SJCRH30 (cell line): ENCODE measurements around the gene SHFL. TPM values are rescaled to one million over a fixed set of nuclear protein-coding genes. Genes with fewer than 3 reads are reported as not detected.

ENCODE experiments used
- DNase-seq, 2 experiments: peaks; one replicate each; pipeline ENCODE4 v3.0.0-alpha.2; 2015 to 2020
- H3K27ac ChIP-seq: fragments of 250-450 bp; sonication (Bioruptor Pico); 2 replicates; pipeline ENCODE4 v1.5.1; 2020; ENCODE audit warnings: mild to moderate bottlenecking, moderate library complexity
- H3K27me3 ChIP-seq: fragments of 250-450 bp; sonication (Bioruptor Pico); 2 replicates; pipeline ENCODE4 v1.5.1; 2020; ENCODE audit warnings: mild to moderate bottlenecking, moderate library complexity
- H3K36me3 ChIP-seq: fragments of 250-450 bp; sonication (Bioruptor Pico); 2 replicates; pipeline ENCODE4 v1.5.1; 2020; ENCODE audit warnings: mild to moderate bottlenecking, moderate library complexity
- H3K4me1 ChIP-seq: fragments of 250-450 bp; sonication (Bioruptor Pico); 2 replicates; pipeline ENCODE4 v1.5.1; 2020; ENCODE audit warnings: mild to moderate bottlenecking, moderate library complexity
- H3K4me3 ChIP-seq: fragments of 250-450 bp; sonication (Bioruptor Pico); 2 replicates; pipeline ENCODE4 v1.5.1; 2020; ENCODE audit warnings: mild to moderate bottlenecking, moderate library complexity
- H3K9me3 ChIP-seq: fragments of 250-450 bp; sonication (Bioruptor Pico); replicated peaks from 2 replicates; pipeline ENCODE4 v1.5.1; 2020; ENCODE audit warnings: mild to moderate bottlenecking, moderate library complexity
- total RNA-seq: library from RNA; depleted of rRNA; stranded (reverse); fragments of >200 nt; shearing (Covaris generic); gene quantifications from 2 replicates; pipeline ENCODE4 v1.2.3, GENCODE V29; 2014

SHFL gene
- total RNA-seq, 1 experiment from 2014 or later, result not detected

DNA sequence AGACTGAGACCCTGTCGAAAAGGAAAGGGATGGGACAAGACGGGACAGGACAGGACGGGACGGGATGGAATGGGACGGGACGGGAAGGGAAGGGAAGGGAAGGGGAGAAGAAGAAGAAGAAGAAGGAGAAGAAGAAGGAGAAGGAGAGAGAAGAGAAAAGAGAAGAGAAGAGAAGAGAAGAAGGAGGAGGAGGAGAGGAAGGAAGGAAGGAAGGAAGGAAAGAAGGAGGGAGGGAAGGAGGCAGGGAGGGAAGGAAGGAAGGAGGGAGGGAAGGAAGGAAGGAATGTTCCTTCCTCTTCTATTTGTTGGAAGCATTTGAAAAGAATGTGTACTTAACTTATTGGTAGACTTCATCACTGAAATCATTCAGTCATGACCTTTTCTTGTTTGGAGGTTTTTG, 9.6 kb upstream of the SHFL start:
- Histone ChIP-seq H3K4me1 (no peaks in the 10 kb centered on the region), H3K27me3 (no peaks in the 10 kb centered on the region), H3K4me3 (no peak overlapping the region), H3K9me3 (no peaks in the 10 kb centered on the region), H3K27ac (no peak overlapping the region), H3K36me3 (no peaks in the 10 kb centered on the region)
- no peak for DNase-seq

DNA sequence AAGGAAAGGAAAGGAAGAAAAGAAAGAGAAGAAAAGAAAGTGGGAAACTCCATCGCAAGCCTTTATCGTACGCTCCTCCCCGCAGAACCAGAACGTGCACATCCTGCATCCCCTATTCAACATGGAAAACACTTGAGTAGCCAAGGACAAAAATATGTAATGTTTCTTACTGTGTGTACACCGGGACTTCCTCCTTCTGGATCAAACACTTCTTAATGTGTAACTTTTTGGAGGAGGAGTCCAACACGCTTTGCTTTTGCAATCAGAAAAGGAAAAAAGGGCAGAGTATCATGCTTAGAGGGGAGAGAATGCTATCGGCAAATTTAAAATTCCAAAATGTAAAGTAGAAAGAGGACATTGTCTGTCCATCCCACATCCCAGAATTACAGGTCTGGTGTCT, 7.8 kb upstream of the SHFL start:
- Histone ChIP-seq H3K9me3 (no peaks in the 10 kb centered on the region), H3K4me1 (no peaks in the 10 kb centered on the region), H3K4me3 (no peak overlapping the region), H3K36me3 (no peaks in the 10 kb centered on the region), H3K27ac (no peak overlapping the region), H3K27me3 (no peaks in the 10 kb centered on the region)
- no peak for DNase-seq

DNA sequence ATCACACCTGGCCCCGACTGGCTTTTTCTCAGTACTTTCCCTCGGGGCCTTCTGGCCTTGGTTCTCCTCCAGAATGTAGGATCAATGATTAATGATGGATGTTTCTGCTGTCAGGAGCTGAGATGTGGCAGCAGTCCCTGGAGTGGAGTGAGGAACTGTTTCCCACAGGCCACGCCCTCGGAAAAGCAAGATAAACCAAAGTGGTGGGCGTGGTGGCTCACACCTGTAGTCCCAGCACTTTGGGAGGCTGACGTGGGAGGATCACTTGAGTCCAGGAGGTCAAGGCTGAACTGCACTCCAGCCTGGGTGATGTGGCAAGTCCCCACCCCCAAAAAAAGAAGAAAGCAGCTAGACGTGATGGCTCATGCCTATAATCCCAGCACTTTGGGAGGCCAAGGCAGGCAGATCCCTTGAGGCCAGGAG, 7.1 kb upstream of the SHFL start:
- no peak overlapping the region for H3K4me3 ChIP-seq
- DNase-seq, result no peak
- H3K27ac ChIP-seq, result no peak overlapping the region
- no peaks in the 10 kb centered on the region for H3K27me3 ChIP-seq
- no peaks in the 10 kb centered on the region for H3K9me3 ChIP-seq
- no peaks in the 10 kb centered on the region for H3K36me3 ChIP-seq
- no peaks in the 10 kb centered on the region for H3K4me1 ChIP-seq

DNA sequence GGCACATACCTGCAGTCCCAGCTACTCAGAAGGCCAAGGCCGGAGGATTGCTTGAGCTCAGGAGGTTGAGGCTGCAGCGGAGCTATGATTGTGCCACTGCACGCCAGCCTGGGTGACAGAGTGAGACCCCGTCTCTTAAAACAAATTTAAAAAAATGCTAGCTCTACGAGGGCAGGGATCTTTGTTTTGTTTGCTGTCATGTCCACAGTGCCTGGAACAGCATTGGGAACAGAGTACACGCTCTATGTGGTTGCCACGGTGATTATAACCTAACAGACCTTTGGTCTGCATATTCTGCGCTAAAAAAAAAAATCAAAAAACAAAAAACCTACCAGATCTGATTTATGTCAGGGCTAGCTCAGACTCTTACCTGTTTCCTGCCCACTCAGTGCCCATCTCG, 2.2 kb upstream of the SHFL start:
- no peak for DNase-seq
- Histone ChIP-seq H3K36me3 (no peaks in the 10 kb centered on the region), H3K27ac (no peak overlapping the region), H3K4me3 (no peak overlapping the region), H3K27me3 (no peaks in the 10 kb centered on the region), H3K9me3 (no peaks in the 10 kb centered on the region), H3K4me1 (no peaks in the 10 kb centered on the region)

DNA sequence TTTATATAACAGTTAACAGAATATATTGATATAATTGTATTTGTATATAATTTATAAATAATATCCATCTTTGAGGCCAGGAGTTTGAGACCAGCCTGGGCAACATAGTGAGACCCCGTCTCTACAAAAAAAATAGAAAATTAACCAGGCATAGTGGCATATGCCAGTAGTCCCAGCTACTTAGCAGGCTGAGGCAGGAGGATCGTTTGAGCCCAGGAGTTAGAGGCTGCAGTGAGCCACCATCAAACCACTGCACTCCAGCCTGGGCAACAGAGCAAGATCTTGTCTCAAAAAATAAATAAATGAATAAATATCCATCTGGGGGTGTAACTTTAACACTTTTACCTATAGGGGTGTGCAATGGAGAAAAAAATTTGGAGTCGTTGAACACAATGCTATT, 1.3 kb upstream of the SHFL start:
- no peaks in the 10 kb centered on the region for H3K9me3 ChIP-seq
- no peaks in the 10 kb centered on the region for H3K4me1 ChIP-seq
- no peak for DNase-seq
- no peak overlapping the region for H3K27ac ChIP-seq
- H3K4me3 ChIP-seq, result no peak overlapping the region
- no peaks in the 10 kb centered on the region for H3K36me3 ChIP-seq
- no peaks in the 10 kb centered on the region for H3K27me3 ChIP-seq

DNA sequence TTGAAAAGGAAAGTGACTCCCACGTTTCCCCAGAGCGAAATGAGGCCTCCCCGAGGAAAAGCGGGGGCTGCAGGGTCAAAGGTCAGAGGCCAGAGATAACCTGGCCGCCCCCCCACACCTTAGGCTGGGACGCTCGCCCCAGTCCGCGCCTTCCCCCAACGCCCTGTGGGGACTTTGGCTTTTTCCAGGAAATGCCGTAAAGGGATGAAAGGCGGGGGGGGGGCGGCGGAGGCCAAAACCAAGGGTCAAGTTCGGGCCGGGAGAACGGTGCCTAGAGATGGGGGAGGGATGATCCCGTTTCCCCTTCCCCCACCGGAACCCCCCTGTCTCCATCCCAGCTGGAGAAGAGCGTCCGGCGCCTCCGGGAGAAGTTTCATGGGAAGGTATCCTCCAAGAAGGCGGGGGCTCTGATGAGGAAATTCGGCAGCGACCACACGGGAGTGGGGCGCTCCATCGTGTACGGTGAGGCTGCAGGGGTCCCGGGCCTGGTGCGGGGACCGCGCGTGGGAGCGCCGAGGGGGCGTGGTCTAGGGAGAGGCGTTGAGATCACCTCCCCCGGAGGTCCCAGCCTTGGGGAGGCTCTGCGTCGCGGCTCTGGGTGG, 575 bp downstream of the SHFL start:
- Histone ChIP-seq H3K27ac (no peak overlapping the region), H3K36me3 (no peaks in the 10 kb centered on the region), H3K4me3 (no peak overlapping the region), H3K27me3 (no peaks in the 10 kb centered on the region), H3K4me1 (no peaks in the 10 kb centered on the region), H3K9me3 (no peaks in the 10 kb centered on the region)
- no peak for DNase-seq

DNA sequence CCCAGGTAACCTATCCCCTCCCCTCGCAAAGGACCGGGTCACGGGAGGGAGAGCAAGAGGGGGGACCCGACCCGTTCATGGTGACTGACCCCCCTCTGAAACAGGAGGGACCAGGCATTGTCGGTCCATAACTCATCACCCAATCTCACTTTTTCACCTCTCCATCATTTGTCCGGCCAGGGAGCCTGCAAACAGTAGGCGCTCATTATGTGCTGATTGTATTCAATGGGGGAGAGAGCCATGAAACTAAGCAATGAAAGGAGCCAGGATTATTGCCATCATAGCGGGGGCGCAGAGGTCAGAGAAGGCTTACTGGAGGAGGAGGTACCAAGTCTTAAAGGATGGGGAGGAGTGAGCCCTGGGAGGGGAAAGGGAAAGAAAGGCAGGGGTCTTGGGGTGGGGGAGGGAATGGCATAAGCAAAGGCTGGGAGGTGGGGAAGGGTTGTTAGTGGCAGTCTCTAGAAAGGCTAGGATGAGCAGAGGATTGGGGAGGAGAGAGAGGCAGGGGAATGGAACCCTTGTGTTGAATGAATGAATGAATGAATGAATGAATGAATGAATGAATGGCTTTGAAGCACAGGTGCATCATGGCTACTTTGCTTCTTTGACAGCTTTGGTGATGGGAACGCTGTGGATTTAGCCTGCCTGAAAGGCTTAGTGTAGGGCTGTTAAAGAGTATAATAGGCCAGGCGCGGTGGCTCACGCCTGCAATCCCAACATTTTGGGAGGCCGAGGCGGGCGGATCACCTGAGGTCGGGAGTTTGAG, 1.4 kb downstream of the SHFL start:
- H3K27ac ChIP-seq, result no peak overlapping the region
- H3K36me3 ChIP-seq, result no peaks in the 10 kb centered on the region
- no peak overlapping the region for H3K4me3 ChIP-seq

DNA sequence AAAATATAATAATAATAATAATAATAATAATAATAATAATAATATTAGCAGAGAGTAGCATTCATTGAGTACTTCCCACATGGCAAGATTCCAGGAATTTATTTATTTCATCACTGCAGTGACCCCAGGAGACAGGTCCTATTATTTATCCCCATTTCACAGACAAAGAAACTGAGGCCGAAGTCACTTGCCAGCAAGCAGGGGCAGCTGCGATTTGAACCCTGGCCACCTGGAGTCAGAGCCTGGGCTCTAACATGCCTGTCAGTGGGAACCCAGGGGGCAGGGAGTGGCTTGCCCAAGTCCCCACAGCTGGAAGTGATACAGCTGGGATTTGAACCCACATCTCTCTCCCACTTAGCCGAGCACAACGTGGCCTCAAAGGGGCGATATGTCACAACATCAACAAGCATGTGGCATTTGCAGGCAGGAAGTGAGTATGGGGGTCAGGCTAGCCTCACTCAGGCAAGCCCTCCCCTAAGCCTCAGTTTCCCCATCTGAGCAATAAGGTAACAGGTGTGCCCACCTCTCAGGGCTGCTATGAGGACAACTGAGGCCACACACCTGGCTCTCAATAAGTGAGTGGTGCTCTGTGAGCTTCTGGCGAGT, 2.9 kb downstream of the SHFL start:
- Histone ChIP-seq H3K27ac (no peak overlapping the region), H3K9me3 (no peaks in the 10 kb centered on the region), H3K4me1 (no peaks in the 10 kb centered on the region), H3K36me3 (no peaks in the 10 kb centered on the region), H3K4me3 (no peak overlapping the region), H3K27me3 (no peaks in the 10 kb centered on the region)
- DNase-seq, result no peak

More for the DNA sequence above, 1.4 kb downstream of the SHFL start:
- Histone ChIP-seq H3K4me1 (no peaks in the 10 kb centered on the region), H3K9me3 (no peaks in the 10 kb centered on the region), H3K27me3 (no peaks in the 10 kb centered on the region)
- DNase-seq, result no peak

DNA sequence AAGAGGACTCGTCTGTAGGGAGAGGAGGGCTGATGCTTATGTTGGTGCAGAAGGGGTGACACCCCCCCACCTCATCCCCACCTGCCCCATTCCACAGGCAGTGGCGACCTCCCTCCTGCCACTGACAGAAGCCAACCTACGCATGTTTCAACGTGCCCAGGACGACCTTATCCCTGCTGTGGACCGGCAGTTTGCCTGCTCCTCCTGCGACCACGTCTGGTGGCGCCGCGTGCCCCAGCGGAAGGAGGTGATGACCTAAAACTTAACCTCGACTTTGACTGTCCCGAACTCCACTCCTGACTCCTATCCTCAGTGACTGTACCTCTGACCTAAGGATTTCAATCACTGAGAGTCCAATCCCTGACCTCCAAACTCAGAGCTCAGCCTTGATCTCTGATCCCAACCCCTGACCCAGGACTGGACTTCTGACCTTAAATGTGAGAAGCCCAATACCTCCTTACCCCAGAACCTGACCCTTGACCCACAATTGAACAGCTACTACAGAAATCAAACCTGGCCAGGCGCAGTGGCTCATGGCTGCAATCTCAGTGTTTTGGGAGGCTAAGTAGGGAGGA, 3.8 kb downstream of the SHFL start:
- H3K27me3 ChIP-seq, result no peaks in the 10 kb centered on the region
- H3K4me3 ChIP-seq, result no peak overlapping the region
- no peaks in the 10 kb centered on the region for H3K4me1 ChIP-seq
- no peaks in the 10 kb centered on the region for H3K36me3 ChIP-seq
- H3K9me3 ChIP-seq, result no peaks in the 10 kb centered on the region
- H3K27ac ChIP-seq, result no peak overlapping the region
- DNase-seq, result no peak

DNA sequence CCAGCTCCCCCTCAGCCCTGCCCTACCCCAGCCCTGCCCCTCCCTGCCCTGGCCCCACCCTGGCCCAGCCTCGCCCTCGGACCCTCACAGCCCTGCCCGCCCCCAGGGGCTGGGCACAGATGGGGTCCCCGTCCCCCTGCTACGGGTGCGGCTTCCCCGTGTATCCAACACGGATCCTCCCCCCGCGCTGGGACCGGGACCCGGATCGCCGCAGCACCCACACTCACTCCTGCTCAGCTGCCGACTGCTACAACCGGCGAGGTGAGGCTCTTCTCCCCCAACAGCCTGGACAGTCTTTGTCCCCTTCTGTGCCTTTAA, 5.2 kb downstream of the SHFL start:
- no peak overlapping the region for H3K4me3 ChIP-seq
- no peaks in the 10 kb centered on the region for H3K36me3 ChIP-seq
- H3K9me3 ChIP-seq, result no peaks in the 10 kb centered on the region
- no peak for DNase-seq
- no peaks in the 10 kb centered on the region for H3K27me3 ChIP-seq
- no peaks in the 10 kb centered on the region for H3K4me1 ChIP-seq
- no peak overlapping the region for H3K27ac ChIP-seq

DNA sequence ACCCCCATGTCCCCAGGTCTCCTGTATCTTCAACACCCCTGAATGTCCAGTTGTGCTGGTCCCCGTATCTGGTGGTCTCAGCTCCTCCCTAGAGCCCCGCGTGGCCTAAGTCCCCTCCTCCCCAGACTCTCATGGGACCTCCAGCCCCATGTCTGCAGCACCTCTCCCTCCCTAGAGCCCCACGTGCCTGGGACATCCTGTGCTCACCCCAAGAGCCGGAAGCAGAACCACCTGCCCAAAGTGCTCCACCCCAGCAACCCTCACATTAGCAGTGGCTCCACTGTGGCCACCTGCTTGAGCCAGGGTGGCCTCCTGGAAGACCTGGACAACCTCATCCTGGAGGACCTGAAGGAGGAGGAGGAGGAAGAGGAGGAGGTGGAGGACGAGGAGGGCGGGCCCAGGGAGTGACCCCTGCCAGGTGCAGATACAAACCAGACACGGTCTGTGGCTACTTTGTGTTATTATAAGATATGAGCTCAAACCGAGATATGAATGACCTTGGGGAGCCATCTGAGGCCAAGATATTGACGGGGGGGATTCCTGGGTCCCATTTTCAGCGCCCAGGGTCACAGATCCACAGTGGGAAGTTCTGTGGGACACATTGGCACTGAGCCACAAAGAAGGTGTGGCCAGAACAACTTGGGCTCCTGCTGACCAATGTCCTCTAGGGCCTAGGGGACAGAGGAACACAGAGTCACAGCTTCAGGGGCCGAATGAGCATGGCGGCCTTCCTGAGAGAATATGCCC, 6.0 kb downstream of the SHFL start:
- Histone ChIP-seq H3K4me3 (no peak overlapping the region), H3K36me3 (no peaks in the 10 kb centered on the region), H3K27ac (no peak overlapping the region), H3K4me1 (no peaks in the 10 kb centered on the region), H3K27me3 (no peaks in the 10 kb centered on the region), H3K9me3 (no peaks in the 10 kb centered on the region)
- DNase-seq, result no peak

DNA sequence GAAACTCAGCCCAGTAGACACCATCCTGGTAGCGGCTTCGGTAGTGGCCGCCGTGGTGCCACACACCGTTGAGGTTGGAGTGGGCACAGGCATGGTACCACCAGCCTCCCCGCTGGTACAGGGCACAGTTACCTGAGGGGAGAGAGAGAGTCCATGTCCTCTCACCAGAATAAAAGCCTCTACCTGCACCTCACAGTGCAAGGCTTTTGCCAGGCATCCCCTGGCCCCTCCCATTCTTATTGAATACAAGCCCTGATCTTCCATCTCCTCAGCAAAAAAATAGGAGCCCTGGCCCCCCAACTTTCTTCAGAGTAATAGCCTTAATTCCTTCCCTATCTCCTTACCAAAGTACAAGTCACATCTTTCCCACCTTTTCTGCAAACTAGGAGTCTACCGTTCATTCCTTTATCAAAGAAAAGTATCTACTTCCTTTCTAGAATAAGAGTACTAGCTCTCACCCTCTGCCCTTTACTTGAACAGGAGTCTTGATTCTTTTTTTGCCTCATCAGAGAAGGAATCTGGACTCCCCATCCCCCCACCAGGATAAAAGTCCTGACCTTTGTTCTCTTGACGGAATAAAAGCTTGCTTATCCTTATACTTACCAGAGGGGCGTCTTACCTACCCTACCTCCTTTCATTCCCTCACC, 6.7 kb downstream of the SHFL start:
- no peak overlapping the region for H3K27ac ChIP-seq

DNA sequence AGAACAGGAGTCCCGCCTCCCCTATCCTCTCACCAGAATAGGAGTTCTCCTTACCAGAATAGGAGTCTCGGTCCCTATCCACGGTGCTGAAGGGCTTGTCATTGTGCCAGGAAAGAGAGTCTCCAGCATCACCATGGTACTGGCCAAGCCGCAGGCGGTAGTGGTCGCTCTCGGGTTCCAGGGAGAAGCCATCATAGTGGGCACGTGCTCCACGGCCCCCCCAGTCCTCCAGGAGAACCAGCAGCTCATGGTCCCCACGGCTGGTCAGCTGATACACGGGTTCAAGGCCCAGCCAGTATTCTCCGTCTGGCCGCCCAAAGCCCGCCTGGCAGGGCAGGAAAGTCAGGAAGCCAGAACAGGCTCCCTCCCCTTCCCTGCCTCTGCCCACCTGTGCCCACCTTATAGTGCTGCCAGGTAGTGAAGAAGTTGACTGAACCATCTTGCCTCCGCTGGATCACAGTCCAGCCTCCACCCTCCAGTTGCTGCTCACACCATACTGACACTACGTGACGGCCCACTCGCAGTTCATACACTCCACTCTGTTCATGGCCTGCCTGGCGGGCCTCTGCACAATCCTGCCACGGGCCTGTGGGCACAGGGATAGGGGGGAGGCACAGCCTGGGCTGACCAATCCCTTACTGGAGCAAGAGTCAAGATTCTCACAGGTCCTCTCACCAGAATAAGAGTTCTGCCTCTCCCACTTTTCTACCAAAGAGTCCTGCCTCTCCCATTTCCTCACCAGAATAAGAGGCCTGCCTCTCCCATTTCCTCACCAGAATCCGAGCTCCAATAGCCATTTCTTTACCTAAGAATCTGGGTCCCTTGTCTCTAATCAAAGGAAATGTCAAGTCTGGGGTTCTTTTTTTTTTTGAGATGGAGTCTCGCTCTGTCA, 7.4 kb downstream of the SHFL start:
- DNase-seq, result no peak

More for the DNA sequence above, 6.7 kb downstream of the SHFL start:
- Histone ChIP-seq H3K4me3 (no peak overlapping the region), H3K36me3 (no peaks in the 10 kb centered on the region), H3K9me3 (no peaks in the 10 kb centered on the region), H3K27me3 (no peaks in the 10 kb centered on the region), H3K4me1 (no peaks in the 10 kb centered on the region)
- DNase-seq, result no peak

DNA sequence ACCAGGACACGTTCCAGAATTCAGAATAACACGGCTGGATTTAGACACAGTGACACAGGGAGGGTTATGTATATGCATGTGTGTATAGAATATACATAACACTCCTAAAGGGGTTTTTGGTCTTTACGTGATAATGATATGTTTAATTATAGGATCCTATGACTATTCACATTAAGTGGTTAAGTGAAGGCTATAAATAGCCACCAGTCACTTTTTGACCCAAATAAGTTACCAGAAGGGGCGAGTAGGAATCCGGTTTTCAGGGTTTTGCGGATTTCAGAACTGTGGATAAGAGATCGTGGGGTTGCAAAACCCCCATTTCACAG, 9.5 kb downstream of the SHFL start:
- Histone ChIP-seq H3K4me1 (no peaks in the 10 kb centered on the region), H3K27ac (no peak overlapping the region), H3K27me3 (no peaks in the 10 kb centered on the region), H3K9me3 (no peaks in the 10 kb centered on the region), H3K36me3 (no peaks in the 10 kb centered on the region), H3K4me3 (no peak overlapping the region)
- no peak for DNase-seq

More for the DNA sequence above, 7.4 kb downstream of the SHFL start:
- no peaks in the 10 kb centered on the region for H3K9me3 ChIP-seq
- no peak overlapping the region for H3K27ac ChIP-seq
- no peak overlapping the region for H3K4me3 ChIP-seq
- no peaks in the 10 kb centered on the region for H3K27me3 ChIP-seq
- H3K4me1 ChIP-seq, result no peaks in the 10 kb centered on the region
- H3K36me3 ChIP-seq, result no peaks in the 10 kb centered on the region
